Right lobe of liver (tissue), 6 donors: Measurements from ENCODE around the gene CHRNA5. TPM values are rescaled to one million over a fixed set of nuclear protein-coding genes. Genes with fewer than 3 reads are reported as not detected.

Source experiments
- ATAC-seq, 4 donors: fragments of 200-7000 bp; cut with Tn5 transposase; one replicate each; pipeline ENCODE4 v1.9.1; 2020; ENCODE audit warnings: mild to moderate bottlenecking in 4 of 4, moderate library complexity in 4 of 4
- DNase-seq, 3 donors: peaks; one replicate each; pipeline ENCODE4 v3.0.0-alpha.2; 2020
- H3K27ac ChIP-seq, 3 donors: fragments of 200-600 bp; one replicate each; pipeline ENCODE4 v1.8.0; 2022
- H3K27me3 ChIP-seq, 2 donors: fragments of 200-600 bp; one replicate each; pipeline ENCODE4 v1.8.0; 2022
- H3K36me3 ChIP-seq, 4 donors: fragments of 200-600 bp; sonication (generic) in 1 of 4; one replicate each; pipeline versions ENCODE4 v1.5.1 to v1.8.0; 2017 to 2022; ENCODE audit warnings: control low read depth in 1 of 4
- H3K4me1 ChIP-seq, 4 donors: fragments of 200-600 bp; sonication (generic) in 1 of 4; one replicate each; pipeline versions ENCODE4 v1.5.1 to v1.8.0; 2017 to 2022; ENCODE audit warnings: control low read depth in 1 of 4
- H3K4me3 ChIP-seq, 3 donors: fragments of 200-600 bp; one replicate each; pipeline ENCODE4 v1.8.0; 2022
- H3K9me3 ChIP-seq, 4 donors: fragments of 200-600 bp; sonication (generic) in 1 of 4; one replicate each; pipeline versions ENCODE4 v1.5.1 to v1.8.0; 2017 to 2022; ENCODE audit warnings: control low read depth in 1 of 4
- POLR2A ChIP-seq: fragments of 450-650 bp; IDR thresholded peaks from one replicate; pipeline ENCODE4 v1.6.1; 2017; ENCODE audit warnings: antibody characterized with exemption, mild to moderate bottlenecking
- WGBS: methylation state at CpG from one replicate; pipeline ENCODE4 v1.1.6; 2018; ENCODE audit warnings: low coverage, low lambda C conversion rate; ENCODE audit not compliant: insufficient coverage; ENCODE audit errors: missing lambda C conversion rate; 5-methylcytosine and 5-hydroxymethylcytosine counted together
- intact Hi-C, 2 donors: fragments of 100-400 bp; cut with DNase I; formaldehyde crosslinking; loops; one replicate each; pipeline versions ENCODE4 v1.11.2 to v1.14.1; 2022
- total RNA-seq, 6 experiments: library from RNA; depleted of rRNA in 2 of 6; stranded (reverse); fragments of >200 nt in 2 of 6; fragmentation: NEBNext Ultra II Directional in 3 of 6; extraction: Animal tissue kit (Norgen Biotek cat#: 25700) in 3 of 6; gene quantifications; one replicate each; pipeline versions ENCODE4 v1.1.0 to v1.2.4, GENCODE V29; 2016 to 2023
- TF ChIP-seq, protein P1 (sequence below), 4 donors: fragments of 200-600 bp in 3 of 4; fragments of 450-650 bp in 1 of 4; IDR thresholded peaks; one replicate each; pipeline versions ENCODE4 v1.5.1 to v1.8.0; 2016 to 2022; ENCODE audit warnings: antibody characterized with exemption in 4 of 4, mild to moderate bottlenecking in 2 of 4
- donor health status: DM: no; HTN: yes; CAD: no.
- donor health status: DM: no; HTN: no; CAD: no.
- donor health status: DM: no; HTN: no; CAD: no.
- donor health status: DM: no; HTN: yes; CAD: no.
- donor health status: DM: no; HTN: yes; CAD: no.

The CHRNA5 gene
- total RNA-seq, 6 experiments from 2014 or later = 0.19 to 0.56 (median 0.38) TPM; not detected in 1

DNA sequence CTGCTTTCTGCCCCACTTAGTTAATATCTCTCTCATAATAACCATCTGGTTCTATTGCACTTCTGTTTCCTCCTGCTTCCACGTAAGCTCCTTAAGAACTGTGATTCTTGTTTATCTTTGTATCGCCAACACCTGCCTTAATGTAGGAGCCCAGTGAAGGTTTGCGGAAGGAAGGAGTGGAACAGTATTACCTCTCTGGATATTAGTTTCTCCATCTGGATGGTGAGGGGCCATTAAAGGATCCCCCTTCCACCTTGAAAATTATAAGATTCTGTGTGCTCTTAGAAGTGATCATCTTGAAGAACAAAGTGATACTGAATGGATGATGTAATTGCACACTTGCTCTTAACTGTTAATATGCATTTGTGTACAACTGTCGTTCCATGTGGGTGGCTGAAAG, 2.2 kb downstream of the CHRNA5 start:
- no peak for DNase-seq
- TF ChIP-seq, protein P1, sequence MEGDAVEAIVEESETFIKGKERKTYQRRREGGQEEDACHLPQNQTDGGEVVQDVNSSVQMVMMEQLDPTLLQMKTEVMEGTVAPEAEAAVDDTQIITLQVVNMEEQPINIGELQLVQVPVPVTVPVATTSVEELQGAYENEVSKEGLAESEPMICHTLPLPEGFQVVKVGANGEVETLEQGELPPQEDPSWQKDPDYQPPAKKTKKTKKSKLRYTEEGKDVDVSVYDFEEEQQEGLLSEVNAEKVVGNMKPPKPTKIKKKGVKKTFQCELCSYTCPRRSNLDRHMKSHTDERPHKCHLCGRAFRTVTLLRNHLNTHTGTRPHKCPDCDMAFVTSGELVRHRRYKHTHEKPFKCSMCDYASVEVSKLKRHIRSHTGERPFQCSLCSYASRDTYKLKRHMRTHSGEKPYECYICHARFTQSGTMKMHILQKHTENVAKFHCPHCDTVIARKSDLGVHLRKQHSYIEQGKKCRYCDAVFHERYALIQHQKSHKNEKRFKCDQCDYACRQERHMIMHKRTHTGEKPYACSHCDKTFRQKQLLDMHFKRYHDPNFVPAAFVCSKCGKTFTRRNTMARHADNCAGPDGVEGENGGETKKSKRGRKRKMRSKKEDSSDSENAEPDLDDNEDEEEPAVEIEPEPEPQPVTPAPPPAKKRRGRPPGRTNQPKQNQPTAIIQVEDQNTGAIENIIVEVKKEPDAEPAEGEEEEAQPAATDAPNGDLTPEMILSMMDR (IDR thresholded peaks at IDR 0.05) = no peak
- no peak for TF ChIP-seq POLR2A
- no peak for ATAC-seq
- peaks cover 0 to 5% (median 0%) of the 10 kb centered on the region in 4 donors for H3K4me1 ChIP-seq
- intact Hi-C loops = no loop called here
- no peaks in the 10 kb centered on the region for H3K9me3 ChIP-seq
- H3K36me3 ChIP-seq = no peaks in the 10 kb centered on the region
- H3K27ac ChIP-seq = no peak overlapping the region
- WGBS = 61% methylated on average over 4 of the region's 4 CpGs
- no peak overlapping the region for H3K4me3 ChIP-seq
- H3K27me3 ChIP-seq = no peaks in the 10 kb centered on the region

DNA sequence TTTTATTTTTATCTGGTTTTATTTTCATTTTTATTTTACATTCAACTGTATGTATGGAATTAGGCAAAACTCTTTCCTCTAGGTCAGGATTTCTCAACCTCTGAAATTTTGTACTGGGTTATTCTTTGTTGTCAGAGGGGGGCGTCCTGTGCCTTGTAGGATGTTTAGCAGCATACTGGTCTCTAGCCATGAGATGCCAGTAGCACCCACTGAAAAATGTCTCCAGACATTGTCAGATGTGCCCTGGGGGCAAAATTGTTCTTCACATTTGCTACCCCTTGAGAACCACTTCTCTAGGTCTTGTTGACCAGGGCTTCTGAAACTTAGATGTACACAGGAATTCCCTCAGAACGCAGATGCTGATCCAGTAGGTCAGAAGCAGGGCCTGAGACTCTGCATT, 5.4 kb downstream of the CHRNA5 start:
- Histone ChIP-seq H3K4me3 (no peak overlapping the region), H3K27ac (no peak overlapping the region), H3K27me3 (no peaks in the 10 kb centered on the region), H3K36me3 (no peaks in the 10 kb centered on the region), H3K9me3 (no peaks in the 10 kb centered on the region), H3K4me1 (peaks cover 0 to 5% (median 0%) of the 10 kb centered on the region in 4 donors)
- 63% methylated on average over 2 of the region's 2 CpGs for WGBS
- TF ChIP-seq, protein P1 (IDR thresholded peaks at IDR 0.05) = no peak
- TF ChIP-seq POLR2A = no peak
- intact Hi-C loops = no loop called here
- DNase-seq (no peak), ATAC-seq (no peak)

DNA sequence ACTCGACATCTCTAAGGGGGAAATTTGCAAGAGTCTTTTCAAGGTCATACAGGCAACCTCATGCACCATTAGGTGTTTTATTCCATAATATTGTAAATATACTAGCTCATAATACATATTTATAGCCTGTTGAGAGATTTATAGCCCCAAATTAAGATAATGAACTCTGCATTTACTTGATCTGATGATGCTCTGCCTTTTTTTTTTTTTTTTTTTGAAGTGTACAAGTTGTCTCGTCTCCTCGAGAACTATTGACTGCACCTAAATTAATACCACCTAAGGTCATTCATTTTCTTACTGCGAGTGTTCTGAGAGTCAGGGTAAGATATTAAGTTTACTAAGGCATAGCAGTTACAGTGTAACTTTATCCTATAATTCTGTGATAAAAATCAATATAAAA, 6.1 kb downstream of the CHRNA5 start:
- ATAC-seq = no peak
- Histone ChIP-seq H3K27me3 (no peaks in the 10 kb centered on the region), H3K9me3 (no peaks in the 10 kb centered on the region), H3K27ac (no peak overlapping the region), H3K4me1 (no peaks in the 10 kb centered on the region), H3K4me3 (no peak overlapping the region), H3K36me3 (no peaks in the 10 kb centered on the region)
- TF ChIP-seq, protein P1 (IDR thresholded peaks at IDR 0.05) = no peak
- TF ChIP-seq POLR2A = no peak
- intact Hi-C loops = no loop called here
- WGBS = 71% methylated on average over 4 of the region's 4 CpGs
- no peak for DNase-seq

DNA sequence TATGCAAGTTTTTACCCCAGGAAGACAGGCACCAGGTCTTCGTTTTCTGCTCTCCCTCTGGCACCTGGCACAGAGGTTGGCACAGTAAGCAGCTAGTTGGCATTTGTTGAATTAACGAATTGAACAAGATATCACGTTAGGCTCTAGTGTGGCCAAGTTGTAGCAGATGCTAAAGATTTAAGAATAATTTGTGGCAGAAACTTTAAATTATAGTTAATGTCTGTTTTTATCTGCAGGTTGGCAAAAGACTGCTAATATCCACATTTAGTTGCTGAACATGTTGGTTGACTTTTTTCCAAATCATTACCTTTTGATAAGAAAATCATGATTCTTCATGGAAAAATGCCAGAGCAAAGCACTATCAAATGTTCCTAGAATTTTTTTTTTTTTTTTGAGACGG, 8.1 kb downstream of the CHRNA5 start:
- Histone ChIP-seq H3K4me1 (no peaks in the 10 kb centered on the region), H3K27me3 (no peaks in the 10 kb centered on the region), H3K9me3 (no peaks in the 10 kb centered on the region), H3K4me3 (no peak overlapping the region), H3K36me3 (no peaks in the 10 kb centered on the region), H3K27ac (no peak overlapping the region)
- TF ChIP-seq POLR2A = no peak
- TF ChIP-seq, protein P1 (IDR thresholded peaks at IDR 0.05) = no peak
- ATAC-seq (no peak), DNase-seq (no peak)
- 46% methylated on average over 4 of the region's 4 CpGs for WGBS
- intact Hi-C loops = no loop called here

DNA sequence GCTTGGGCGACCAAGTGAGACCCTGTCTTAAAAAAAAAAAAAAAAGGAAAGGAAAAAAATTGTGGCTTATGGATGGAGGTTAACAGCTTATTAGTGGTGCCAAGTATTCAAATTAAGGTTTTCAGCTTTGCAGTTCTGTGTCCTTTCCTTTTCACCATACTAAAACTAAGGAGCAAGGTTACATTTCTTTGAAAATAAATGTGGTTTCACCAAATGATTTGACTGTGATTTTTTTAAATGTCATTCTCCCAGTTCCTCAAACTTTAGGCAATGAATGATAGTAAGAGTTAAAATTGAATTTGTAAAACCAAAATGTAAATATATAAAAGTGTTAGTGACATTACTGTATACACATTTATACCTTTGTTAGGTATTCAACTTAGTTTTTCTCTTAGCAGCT, 9.6 kb downstream of the CHRNA5 start:
- WGBS = 33% methylated on average over 1 of the region's 1 CpG
- Histone ChIP-seq H3K27ac (no peak overlapping the region), H3K36me3 (no peaks in the 10 kb centered on the region), H3K4me3 (no peak overlapping the region), H3K9me3 (no peaks in the 10 kb centered on the region), H3K27me3 (no peaks in the 10 kb centered on the region), H3K4me1 (no peaks in the 10 kb centered on the region)
- DNase-seq (no peak), ATAC-seq (no peak)
- intact Hi-C loops = no loop called here
- TF ChIP-seq, protein P1 (IDR thresholded peaks at IDR 0.05) = no peak
- no peak for TF ChIP-seq POLR2A
